RWPE1 (cell line): Measurements from ENCODE around the gene TRDMT1.

Experiments used
- CTCF ChIA-PET: fragments of 350-600 bp; sonication (Branson Sonifier 250); formaldehyde crosslinking; extraction: SDS; loops from one replicate; lab custom pipeline; 2021; lab: Yijun Ruan, JAX
- POLR2A ChIA-PET: fragments of 400-600 bp; formaldehyde crosslinking; extraction: SDS; loops from one replicate; lab custom pipeline; 2020; ENCODE audit warnings: antibody characterized with exemption; ENCODE audit not compliant: low non-redundant PET; lab: Yijun Ruan, JAX
- DNase-seq: peaks from one replicate; pipeline ENCODE4 v3.0.0; 2012; ENCODE audit warnings: low spot score
- H3K27ac ChIP-seq: fragments of 450-650 bp; 2 replicates; pipeline ENCODE4 v1.5.1; 2017
- TF ChIP-seq, protein P1 (sequence below): fragments of 450-650 bp; conservative IDR thresholded peaks from 2 replicates; pipeline ENCODE4 v1.5.1; 2017; ENCODE audit warnings: low read depth, mild to moderate bottlenecking

TRDMT1 gene

DNA sequence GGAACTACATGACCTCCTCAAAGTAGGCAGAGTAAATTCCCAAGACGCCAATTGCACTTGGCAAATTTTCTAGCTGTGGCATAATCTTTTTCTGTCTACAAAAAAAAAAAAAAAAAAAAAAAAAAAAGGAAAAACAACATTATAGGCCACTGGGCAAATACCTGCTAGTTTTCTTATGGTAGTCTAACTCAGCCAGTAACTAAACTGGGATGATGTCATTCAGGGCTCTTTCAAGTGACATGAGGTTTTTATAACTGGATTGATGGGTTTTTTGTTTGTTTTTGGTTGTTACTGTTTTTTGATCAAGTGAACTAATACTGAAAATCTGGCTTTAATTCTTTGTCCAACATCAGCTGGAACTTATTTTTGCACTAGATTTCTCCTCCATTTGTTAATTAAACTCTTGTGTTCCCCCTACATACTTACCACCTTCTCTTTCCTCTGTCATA, 19.2 kb upstream of the TRDMT1 start:
- TF ChIP-seq, protein P1, sequence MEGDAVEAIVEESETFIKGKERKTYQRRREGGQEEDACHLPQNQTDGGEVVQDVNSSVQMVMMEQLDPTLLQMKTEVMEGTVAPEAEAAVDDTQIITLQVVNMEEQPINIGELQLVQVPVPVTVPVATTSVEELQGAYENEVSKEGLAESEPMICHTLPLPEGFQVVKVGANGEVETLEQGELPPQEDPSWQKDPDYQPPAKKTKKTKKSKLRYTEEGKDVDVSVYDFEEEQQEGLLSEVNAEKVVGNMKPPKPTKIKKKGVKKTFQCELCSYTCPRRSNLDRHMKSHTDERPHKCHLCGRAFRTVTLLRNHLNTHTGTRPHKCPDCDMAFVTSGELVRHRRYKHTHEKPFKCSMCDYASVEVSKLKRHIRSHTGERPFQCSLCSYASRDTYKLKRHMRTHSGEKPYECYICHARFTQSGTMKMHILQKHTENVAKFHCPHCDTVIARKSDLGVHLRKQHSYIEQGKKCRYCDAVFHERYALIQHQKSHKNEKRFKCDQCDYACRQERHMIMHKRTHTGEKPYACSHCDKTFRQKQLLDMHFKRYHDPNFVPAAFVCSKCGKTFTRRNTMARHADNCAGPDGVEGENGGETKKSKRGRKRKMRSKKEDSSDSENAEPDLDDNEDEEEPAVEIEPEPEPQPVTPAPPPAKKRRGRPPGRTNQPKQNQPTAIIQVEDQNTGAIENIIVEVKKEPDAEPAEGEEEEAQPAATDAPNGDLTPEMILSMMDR, result no peak
- no peak overlapping the region for H3K27ac ChIP-seq
- ChIA-PET POLR2A (interaction anchor here (0.6 kb wide), 1 partner anchor 20 kb away, joined by 3 read pairs; no protein-coding TSS in a partner anchor), CTCF (interaction anchor here (1.0 to 1.2 kb wide), 3 partner anchors 10 to 372 kb away, joined by 3 to 5 read pairs (median 3); no protein-coding TSS in a partner anchor)
- DNase-seq, result no peak

DNA sequence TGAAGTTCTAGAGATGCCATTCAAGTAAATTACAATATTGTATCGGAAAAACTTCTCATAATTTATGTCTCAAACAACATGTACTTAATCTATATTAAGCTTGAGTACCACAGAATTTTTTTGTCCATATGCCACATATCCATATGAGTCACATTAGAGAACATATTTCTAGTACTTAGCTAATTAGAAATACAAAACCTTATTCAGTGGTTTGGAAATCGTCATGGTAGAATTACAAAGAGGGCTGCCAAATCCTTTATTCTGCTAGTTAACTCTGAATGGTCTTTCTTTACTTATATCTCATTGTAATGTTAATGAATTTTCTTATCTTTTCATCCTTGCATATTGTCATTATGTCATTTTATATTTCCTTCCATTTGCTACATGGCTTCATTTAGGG, 17.6 kb upstream of the TRDMT1 start:
- peak overlapping the region; percentile 52 for H3K27ac ChIP-seq
- TF ChIP-seq, protein P1, result no peak
- no peak for DNase-seq
- POLR2A ChIA-PET, result no interaction called here
- CTCF ChIA-PET, result no interaction called here

DNA sequence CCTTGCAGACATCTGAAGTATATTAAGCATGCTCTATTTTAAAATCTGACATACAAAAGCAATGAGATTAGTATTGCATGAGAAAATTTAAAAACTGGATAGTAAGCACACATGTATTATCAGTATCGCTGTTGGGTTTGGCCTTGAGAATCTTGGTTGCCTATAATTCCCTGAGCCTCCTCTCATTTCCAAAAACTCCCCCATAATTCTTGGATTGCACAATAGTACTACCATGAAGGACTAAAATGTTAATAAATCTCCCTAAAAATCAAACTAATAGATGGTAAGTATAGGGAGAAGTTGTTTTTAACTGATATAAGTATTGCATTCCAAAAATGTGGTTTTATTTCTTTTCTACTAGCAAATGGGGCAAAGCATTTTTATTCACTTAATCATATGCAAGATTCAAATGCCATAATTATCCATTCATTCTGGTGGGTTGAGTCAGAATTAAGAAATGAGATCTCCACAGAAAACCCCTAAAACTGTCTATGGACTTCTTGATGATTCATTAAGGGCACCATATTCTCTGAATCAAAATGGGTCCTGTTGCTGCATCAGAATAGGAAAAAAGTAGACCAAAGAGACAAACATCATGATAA, 16.3 kb upstream of the TRDMT1 start:
- POLR2A ChIA-PET, result no interaction called here
- CTCF ChIA-PET, result no interaction called here
- peak overlapping the region; percentile 98 for H3K27ac ChIP-seq
- no peak for DNase-seq
- TF ChIP-seq, protein P1, result no peak

DNA sequence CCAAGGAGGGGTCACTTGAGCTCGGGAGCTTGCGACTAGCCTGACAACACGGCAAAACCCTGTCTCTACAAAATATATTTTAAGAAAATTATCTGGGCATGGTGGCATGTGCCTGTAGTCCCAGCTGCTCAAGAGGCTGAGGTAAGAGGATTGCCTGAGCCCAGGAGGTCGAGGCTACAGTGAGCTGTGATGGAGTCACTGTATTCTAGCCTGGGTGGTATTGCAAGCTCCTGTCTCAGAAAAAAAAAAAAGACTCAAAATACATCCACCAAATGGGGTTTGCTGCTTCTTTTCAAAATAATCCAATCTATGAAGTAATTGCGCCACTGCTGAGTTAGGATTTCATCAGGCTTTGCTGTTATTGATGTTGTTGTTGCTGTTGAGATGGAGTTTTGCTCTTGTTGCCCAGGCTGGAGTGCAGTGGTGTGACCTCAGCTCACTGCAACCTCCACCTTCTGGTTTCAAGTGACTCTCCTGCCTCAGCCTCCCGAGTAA, 15.5 kb upstream of the TRDMT1 start:
- POLR2A ChIA-PET, result no interaction called here
- no peak for DNase-seq
- CTCF ChIA-PET, result no interaction called here
- H3K27ac ChIP-seq, result peak overlapping the region; percentile 98
- TF ChIP-seq, protein P1, result no peak

DNA sequence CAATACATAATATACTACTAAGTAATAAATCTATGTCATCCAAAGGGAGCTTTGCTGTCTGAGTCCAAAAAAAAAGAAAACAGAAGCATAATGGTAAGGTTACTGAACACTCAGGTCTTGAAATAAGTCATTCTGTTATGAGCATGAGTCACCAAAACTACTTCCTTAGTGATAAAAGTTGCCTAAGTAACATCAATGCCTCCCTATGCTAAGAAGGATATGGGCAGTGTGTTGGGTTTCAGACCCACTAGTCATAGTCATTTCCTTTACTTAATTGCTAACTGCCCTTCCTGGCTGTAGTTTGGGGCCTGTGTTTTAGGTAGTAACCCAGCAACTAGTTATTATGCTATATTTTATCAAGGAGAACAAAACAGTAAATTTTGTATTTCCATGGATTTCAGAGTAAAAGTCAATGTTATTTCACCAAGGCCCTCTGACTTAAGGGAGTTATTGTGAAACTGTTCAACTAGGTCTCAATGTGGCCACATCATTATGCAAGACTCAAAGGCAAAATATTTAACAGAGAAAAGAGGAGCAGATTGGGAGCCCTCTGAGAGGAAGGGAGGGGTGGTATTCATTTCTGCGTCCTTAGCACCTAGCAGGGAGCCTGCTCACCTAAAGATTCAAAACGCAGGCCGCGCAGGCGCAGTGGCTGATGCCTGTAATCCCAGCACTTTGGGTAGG, 14.9 kb upstream of the TRDMT1 start:
- peak; percentile 88 for DNase-seq
- POLR2A ChIA-PET, result no interaction called here
- TF ChIP-seq, protein P1, result no peak
- CTCF ChIA-PET, result no interaction called here
- peak overlapping the region; percentile 98 for H3K27ac ChIP-seq

DNA sequence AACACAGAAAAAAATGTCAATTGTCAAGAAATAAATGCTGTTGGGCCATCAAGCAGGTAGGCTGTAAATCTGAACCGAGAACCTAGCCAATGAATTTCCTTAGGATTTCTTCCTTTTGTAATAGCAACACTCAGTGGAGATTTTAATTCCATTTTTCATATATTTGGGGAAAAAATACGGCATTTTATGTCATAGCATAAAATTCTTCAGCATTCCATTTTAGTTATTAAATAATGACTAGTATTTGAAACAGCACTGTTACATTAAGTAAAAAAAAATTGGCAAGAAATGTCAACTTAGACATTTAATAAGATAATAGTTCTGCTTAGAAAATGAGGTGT, 14.3 kb upstream of the TRDMT1 start:
- ChIA-PET POLR2A (no interaction called here), CTCF (no interaction called here)
- H3K27ac ChIP-seq, result peak overlapping the region; percentile 93
- DNase-seq, result no peak
- TF ChIP-seq, protein P1, result no peak
